ENCODE measurements around the gene ADARB2.

GRCh38 chr10:1632596-1632995 is 104.7 kb downstream of the ADARB2 start:
- TF ChIP-seq, protein P1, sequence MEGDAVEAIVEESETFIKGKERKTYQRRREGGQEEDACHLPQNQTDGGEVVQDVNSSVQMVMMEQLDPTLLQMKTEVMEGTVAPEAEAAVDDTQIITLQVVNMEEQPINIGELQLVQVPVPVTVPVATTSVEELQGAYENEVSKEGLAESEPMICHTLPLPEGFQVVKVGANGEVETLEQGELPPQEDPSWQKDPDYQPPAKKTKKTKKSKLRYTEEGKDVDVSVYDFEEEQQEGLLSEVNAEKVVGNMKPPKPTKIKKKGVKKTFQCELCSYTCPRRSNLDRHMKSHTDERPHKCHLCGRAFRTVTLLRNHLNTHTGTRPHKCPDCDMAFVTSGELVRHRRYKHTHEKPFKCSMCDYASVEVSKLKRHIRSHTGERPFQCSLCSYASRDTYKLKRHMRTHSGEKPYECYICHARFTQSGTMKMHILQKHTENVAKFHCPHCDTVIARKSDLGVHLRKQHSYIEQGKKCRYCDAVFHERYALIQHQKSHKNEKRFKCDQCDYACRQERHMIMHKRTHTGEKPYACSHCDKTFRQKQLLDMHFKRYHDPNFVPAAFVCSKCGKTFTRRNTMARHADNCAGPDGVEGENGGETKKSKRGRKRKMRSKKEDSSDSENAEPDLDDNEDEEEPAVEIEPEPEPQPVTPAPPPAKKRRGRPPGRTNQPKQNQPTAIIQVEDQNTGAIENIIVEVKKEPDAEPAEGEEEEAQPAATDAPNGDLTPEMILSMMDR (IDR thresholded peaks at IDR 0.05; ENCODE audit: low read depth, low read length, poor library complexity, severe bottlenecking) = no peak
- TF ChIP-seq EZH2phosphoT487 (IDR thresholded peaks at IDR 0.05; ENCODE audit: borderline replicate concordance, low read length) = no peak

Data from DOHH2 (cell line).